Measurements from ENCODE around the gene BRINP1.

BRINP1 gene

DNA sequence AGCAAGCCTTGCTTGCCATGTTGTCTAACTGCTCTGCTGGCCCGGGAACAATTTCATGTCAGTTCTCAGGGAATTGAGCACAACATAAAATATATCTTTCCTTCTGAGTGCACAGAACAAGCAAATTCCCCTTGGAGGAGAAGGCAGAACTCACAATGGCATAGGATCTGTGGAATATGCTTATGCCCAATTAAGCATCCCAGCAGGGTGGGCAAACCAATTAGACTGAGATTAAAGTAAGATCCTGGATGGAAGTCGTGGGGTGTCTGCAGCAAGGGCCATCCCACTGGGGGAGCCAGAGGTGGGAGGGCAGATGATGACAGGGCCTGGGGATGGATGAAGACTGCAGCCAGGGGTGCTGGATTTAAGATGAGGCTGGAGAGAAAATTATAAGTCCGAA lies 114.1 kb downstream of the BRINP1 start:
- H3K4me1 ChIP-seq (ENCODE audit: control insufficient read depth in 5 of 5, insufficient read depth in 5 of 5, low read length in 5 of 5): no peaks in the 10 kb centered on the region
- H3K27ac ChIP-seq (ENCODE audit: low read depth, low read length): no peak overlapping the region
- no peaks in the 10 kb centered on the region for H3K27me3 ChIP-seq (ENCODE audit: control insufficient read depth in 5 of 5, insufficient read depth in 4 of 5, low read length in 5 of 5)
- H3K9ac ChIP-seq (ENCODE audit: low read length in 5 of 5): no peak overlapping the region
- H3K9me3 ChIP-seq (ENCODE audit: control insufficient read depth in 5 of 5, low read length in 5 of 5): no peaks in the 10 kb centered on the region
- H3K4me3 ChIP-seq (ENCODE audit: low read depth in 1 of 5, low read length in 5 of 5): no peak overlapping the region
- H3K36me3 ChIP-seq (ENCODE audit: control insufficient read depth in 5 of 5, insufficient read depth in 5 of 5, low read length in 5 of 5): no peaks in the 10 kb centered on the region

DNA sequence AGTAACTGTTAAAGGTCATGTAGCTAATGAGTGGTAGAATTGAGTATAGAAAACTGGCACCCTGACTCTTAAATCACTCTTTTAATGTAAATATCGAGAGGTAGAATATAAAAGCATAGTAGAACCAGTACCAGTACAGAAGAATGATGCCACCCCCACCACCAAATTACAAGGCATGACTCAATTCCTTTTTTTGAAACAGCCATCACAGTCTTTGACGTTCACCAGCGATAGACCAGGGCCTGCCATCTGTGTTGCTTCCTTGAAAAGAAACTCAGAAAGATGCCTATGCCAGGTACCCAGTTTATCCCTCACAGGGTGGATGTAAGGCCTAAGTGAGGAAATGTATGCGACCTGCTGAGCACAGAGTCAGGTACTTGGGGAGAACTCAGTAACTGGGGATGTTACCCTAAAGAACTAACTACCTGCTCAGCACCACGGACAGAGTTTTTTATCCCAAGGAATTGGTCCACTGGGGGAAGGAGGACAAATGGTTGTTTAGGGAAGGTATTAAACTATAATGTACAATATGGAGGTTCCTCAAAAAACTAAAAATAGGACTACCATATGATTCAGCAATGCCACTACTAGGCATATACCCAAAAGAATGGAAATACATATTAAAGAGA lies 116.5 kb downstream of the BRINP1 start:
- peaks cover 0 to 4% (median 0%) of the 10 kb centered on the region in 5 donors for H3K27me3 ChIP-seq (ENCODE audit: control insufficient read depth in 5 of 5, insufficient read depth in 4 of 5, low read length in 5 of 5)
- no peaks in the 10 kb centered on the region for H3K4me1 ChIP-seq (ENCODE audit: control insufficient read depth in 5 of 5, insufficient read depth in 5 of 5, low read length in 5 of 5)
- peaks cover 0 to 3% (median 0%) of the 10 kb centered on the region in 5 donors for H3K9me3 ChIP-seq (ENCODE audit: control insufficient read depth in 5 of 5, low read length in 5 of 5)
- no peak overlapping the region for H3K4me3 ChIP-seq (ENCODE audit: low read depth in 1 of 5, low read length in 5 of 5)
- H3K36me3 ChIP-seq (ENCODE audit: control insufficient read depth in 5 of 5, insufficient read depth in 5 of 5, low read length in 5 of 5): no peaks in the 10 kb centered on the region
- H3K9ac ChIP-seq (ENCODE audit: low read length in 5 of 5): no peak overlapping the region
- no peak overlapping the region for H3K27ac ChIP-seq (ENCODE audit: low read depth, low read length)

DNA sequence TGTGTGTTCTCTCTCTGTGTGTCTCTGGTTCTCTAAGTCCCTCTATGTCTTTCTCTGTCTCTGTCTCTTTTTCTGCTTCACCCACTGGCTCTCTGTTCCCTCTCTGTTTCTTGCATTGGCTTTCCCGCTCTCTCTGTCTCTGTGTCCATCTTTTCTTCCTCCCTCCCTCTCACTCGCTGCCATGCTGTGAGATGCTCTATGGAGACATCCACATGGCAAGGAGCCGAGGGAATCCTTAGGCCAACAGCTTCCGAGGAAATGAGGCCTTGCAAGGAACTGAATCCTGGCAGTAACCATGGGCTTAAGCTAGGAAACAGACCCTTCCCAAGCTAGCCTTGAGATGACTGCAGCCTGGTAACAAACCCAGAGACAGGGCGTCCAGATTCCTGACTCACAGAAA lies 117.3 kb downstream of the BRINP1 start:
- no peak overlapping the region for H3K4me3 ChIP-seq (ENCODE audit: low read depth in 1 of 5, low read length in 5 of 5)
- H3K27me3 ChIP-seq (ENCODE audit: control insufficient read depth in 5 of 5, insufficient read depth in 4 of 5, low read length in 5 of 5): peaks cover 0 to 4% (median 0%) of the 10 kb centered on the region in 5 donors
- H3K36me3 ChIP-seq (ENCODE audit: control insufficient read depth in 5 of 5, insufficient read depth in 5 of 5, low read length in 5 of 5): no peaks in the 10 kb centered on the region
- no peaks in the 10 kb centered on the region for H3K4me1 ChIP-seq (ENCODE audit: control insufficient read depth in 5 of 5, insufficient read depth in 5 of 5, low read length in 5 of 5)
- no peak overlapping the region for H3K9ac ChIP-seq (ENCODE audit: low read length in 5 of 5)
- peaks cover 0 to 3% (median 0%) of the 10 kb centered on the region in 5 donors for H3K9me3 ChIP-seq (ENCODE audit: control insufficient read depth in 5 of 5, low read length in 5 of 5)
- no peak overlapping the region for H3K27ac ChIP-seq (ENCODE audit: low read depth, low read length)

DNA sequence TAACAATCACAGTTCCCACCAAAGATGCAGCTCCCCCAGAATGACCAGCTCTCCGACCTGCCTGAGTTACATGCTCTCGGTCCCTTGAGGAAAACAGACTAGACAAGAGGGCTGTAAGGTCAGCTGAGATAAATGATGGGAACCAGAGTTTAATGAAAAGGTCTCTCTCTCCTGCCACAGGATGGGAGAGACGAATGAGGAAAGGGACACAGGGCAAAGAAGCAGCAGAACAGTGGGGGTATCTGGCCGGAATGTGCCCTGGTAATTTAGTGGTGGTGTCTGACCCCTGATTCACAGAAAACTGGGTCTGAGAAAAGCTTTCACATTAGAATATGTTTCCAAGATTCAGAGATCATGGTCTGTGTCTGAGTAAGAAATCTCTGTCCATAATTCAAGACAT lies 118.5 kb downstream of the BRINP1 start:
- Histone ChIP-seq H3K9me3 (ENCODE audit: control insufficient read depth in 5 of 5, low read length in 5 of 5) (peaks cover 0 to 3% (median 0%) of the 10 kb centered on the region in 5 donors), H3K27ac (ENCODE audit: low read depth, low read length) (no peak overlapping the region), H3K4me3 (ENCODE audit: low read depth in 1 of 5, low read length in 5 of 5) (no peak overlapping the region), H3K36me3 (ENCODE audit: control insufficient read depth in 5 of 5, insufficient read depth in 5 of 5, low read length in 5 of 5) (no peaks in the 10 kb centered on the region), H3K9ac (ENCODE audit: low read length in 5 of 5) (no peak overlapping the region), H3K4me1 (ENCODE audit: control insufficient read depth in 5 of 5, insufficient read depth in 5 of 5, low read length in 5 of 5) (no peaks in the 10 kb centered on the region), H3K27me3 (ENCODE audit: control insufficient read depth in 5 of 5, insufficient read depth in 4 of 5, low read length in 5 of 5) (peaks cover 0 to 4% (median 0%) of the 10 kb centered on the region in 5 donors)

DNA sequence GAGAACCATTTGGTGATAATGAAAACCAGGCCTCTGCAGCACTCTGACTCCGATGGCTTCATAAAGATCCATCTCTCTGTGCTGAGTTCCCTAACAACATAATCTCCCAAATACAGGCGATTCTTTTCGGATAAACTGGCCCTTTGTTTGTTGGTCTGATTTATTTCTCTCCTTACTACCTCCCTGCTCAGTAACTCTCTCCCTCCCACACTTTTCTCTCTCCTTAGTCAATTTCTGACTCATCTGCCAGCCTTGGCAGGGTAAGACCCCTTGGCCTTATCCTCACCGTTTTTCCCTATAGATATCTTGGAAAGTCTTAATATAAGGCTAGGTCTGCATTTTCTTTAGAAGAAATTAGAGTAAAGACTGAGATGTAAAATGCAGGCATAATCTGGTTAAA lies 128.7 kb downstream of the BRINP1 start:
- no peaks in the 10 kb centered on the region for H3K4me1 ChIP-seq (ENCODE audit: control insufficient read depth in 5 of 5, insufficient read depth in 5 of 5, low read length in 5 of 5)
- no peak overlapping the region for H3K27ac ChIP-seq (ENCODE audit: low read depth, low read length)
- no peaks in the 10 kb centered on the region for H3K27me3 ChIP-seq (ENCODE audit: control insufficient read depth in 5 of 5, insufficient read depth in 4 of 5, low read length in 5 of 5)
- no peak overlapping the region for H3K4me3 ChIP-seq (ENCODE audit: low read depth in 1 of 5, low read length in 5 of 5)
- H3K9me3 ChIP-seq (ENCODE audit: control insufficient read depth in 5 of 5, low read length in 5 of 5): peaks cover 0 to 7% (median 0%) of the 10 kb centered on the region in 5 donors
- no peak overlapping the region for H3K9ac ChIP-seq (ENCODE audit: low read length in 5 of 5)
- no peaks in the 10 kb centered on the region for H3K36me3 ChIP-seq (ENCODE audit: control insufficient read depth in 5 of 5, insufficient read depth in 5 of 5, low read length in 5 of 5)

DNA sequence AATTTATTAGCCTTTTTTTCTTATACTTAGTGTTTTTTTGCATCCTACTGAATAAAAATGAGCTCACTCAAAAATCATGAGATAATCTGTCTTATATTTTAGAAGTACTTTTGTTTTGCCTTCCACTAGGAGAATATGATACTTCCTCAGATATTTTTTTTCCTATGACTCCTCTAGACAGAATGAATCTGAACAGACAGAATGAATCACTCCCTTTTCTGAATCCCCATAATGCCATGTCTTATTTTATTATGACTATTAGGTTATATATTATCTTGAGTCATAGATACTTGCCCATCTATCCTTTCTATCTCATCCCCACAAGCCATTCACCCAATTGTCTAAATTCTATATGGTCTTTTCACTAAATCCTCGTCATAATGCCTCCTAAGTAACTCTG lies 134.6 kb downstream of the BRINP1 start:
- Histone ChIP-seq H3K36me3 (ENCODE audit: control insufficient read depth in 5 of 5, insufficient read depth in 5 of 5, low read length in 5 of 5) (no peaks in the 10 kb centered on the region), H3K4me1 (ENCODE audit: control insufficient read depth in 5 of 5, insufficient read depth in 5 of 5, low read length in 5 of 5) (no peaks in the 10 kb centered on the region), H3K27me3 (ENCODE audit: control insufficient read depth in 5 of 5, insufficient read depth in 4 of 5, low read length in 5 of 5) (no peaks in the 10 kb centered on the region), H3K9ac (ENCODE audit: low read length in 5 of 5) (no peak overlapping the region), H3K27ac (ENCODE audit: low read depth, low read length) (no peak overlapping the region), H3K9me3 (ENCODE audit: control insufficient read depth in 5 of 5, low read length in 5 of 5) (no peaks in the 10 kb centered on the region), H3K4me3 (ENCODE audit: low read depth in 1 of 5, low read length in 5 of 5) (no peak overlapping the region)

DNA sequence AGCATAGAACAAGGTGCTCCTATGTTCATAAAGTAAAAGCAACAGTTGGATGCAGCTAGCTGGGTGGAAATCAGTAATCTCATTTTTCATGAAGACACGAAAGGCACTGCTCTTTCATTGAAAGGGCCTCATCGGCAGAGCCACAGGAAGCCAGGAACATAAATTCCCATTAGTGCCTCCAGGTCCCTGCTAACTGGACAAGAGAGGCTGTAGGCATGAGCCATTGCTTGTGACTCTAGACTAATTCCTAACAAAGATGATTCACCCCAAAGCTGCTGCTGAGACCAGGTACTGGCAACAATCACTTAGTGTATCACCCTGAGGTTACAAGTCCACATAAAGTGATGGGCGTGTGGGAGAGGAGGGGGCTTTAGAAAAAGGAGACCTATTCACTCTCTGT lies 141.8 kb downstream of the BRINP1 start:
- H3K27ac ChIP-seq (ENCODE audit: low read depth, low read length): no peak overlapping the region
- H3K4me3 ChIP-seq (ENCODE audit: low read depth in 1 of 5, low read length in 5 of 5): no peak overlapping the region
- no peaks in the 10 kb centered on the region for H3K27me3 ChIP-seq (ENCODE audit: control insufficient read depth in 5 of 5, insufficient read depth in 4 of 5, low read length in 5 of 5)
- no peaks in the 10 kb centered on the region for H3K9me3 ChIP-seq (ENCODE audit: control insufficient read depth in 5 of 5, low read length in 5 of 5)
- H3K9ac ChIP-seq (ENCODE audit: low read length in 5 of 5): no peak overlapping the region
- H3K36me3 ChIP-seq (ENCODE audit: control insufficient read depth in 5 of 5, insufficient read depth in 5 of 5, low read length in 5 of 5): no peaks in the 10 kb centered on the region
- no peaks in the 10 kb centered on the region for H3K4me1 ChIP-seq (ENCODE audit: control insufficient read depth in 5 of 5, insufficient read depth in 5 of 5, low read length in 5 of 5)

DNA sequence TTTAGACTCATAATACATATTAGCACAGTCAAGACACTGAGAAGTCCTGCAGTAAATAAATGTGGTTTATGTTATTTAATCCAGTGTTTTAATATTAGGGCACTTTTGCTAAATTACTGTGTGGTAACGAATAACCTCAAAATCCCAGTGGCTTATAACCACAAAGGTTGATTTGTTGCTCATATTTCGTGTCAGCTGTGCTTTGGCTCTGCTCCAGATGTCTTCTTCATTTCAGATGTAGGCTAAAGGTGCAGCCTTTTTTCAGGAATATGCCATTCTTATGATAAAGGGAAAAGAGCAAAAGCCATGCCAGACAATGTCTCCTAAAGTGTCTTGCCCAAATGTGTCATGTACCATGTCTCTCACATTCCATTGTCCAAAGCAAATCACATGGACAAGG lies 144.8 kb downstream of the BRINP1 start:
- Histone ChIP-seq H3K36me3 (ENCODE audit: control insufficient read depth in 5 of 5, insufficient read depth in 5 of 5, low read length in 5 of 5) (no peaks in the 10 kb centered on the region), H3K9ac (ENCODE audit: low read length in 5 of 5) (no peak overlapping the region), H3K27me3 (ENCODE audit: control insufficient read depth in 5 of 5, insufficient read depth in 4 of 5, low read length in 5 of 5) (peaks cover 0 to 3% (median 0%) of the 10 kb centered on the region in 5 donors), H3K4me1 (ENCODE audit: control insufficient read depth in 5 of 5, insufficient read depth in 5 of 5, low read length in 5 of 5) (no peaks in the 10 kb centered on the region), H3K9me3 (ENCODE audit: control insufficient read depth in 5 of 5, low read length in 5 of 5) (no peaks in the 10 kb centered on the region), H3K4me3 (ENCODE audit: low read depth in 1 of 5, low read length in 5 of 5) (no peak overlapping the region), H3K27ac (ENCODE audit: low read depth, low read length) (no peak overlapping the region)

DNA sequence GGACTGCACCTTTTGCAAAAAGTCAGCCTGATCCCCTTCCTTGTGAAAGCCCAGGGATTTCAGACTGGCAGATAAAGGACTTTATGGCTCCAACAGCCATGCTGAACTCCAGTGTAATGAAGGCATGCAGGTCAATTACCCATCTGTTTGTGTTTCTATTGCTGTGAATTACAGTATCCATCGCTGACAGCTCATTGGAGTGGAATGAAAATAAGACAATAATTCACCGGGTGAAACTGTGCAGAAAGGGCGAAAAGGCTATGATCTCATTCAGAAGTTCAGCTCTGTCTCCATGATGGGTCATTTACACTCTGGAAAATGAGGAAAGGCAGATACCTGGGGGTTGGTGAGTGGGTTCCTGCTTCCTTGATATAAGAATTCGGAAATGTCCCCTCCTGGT lies 148.0 kb downstream of the BRINP1 start:
- Histone ChIP-seq H3K4me1 (ENCODE audit: control insufficient read depth in 5 of 5, insufficient read depth in 5 of 5, low read length in 5 of 5) (peaks cover 0 to 6% (median 0%) of the 10 kb centered on the region in 5 donors), H3K4me3 (ENCODE audit: low read depth in 1 of 5, low read length in 5 of 5) (no peak overlapping the region), H3K27me3 (ENCODE audit: control insufficient read depth in 5 of 5, insufficient read depth in 4 of 5, low read length in 5 of 5) (peaks cover 0 to 3% (median 0%) of the 10 kb centered on the region in 5 donors), H3K9ac (ENCODE audit: low read length in 5 of 5) (no peak overlapping the region), H3K27ac (ENCODE audit: low read depth, low read length) (no peak overlapping the region), H3K9me3 (ENCODE audit: control insufficient read depth in 5 of 5, low read length in 5 of 5) (no peaks in the 10 kb centered on the region), H3K36me3 (ENCODE audit: control insufficient read depth in 5 of 5, insufficient read depth in 5 of 5, low read length in 5 of 5) (no peaks in the 10 kb centered on the region)

DNA sequence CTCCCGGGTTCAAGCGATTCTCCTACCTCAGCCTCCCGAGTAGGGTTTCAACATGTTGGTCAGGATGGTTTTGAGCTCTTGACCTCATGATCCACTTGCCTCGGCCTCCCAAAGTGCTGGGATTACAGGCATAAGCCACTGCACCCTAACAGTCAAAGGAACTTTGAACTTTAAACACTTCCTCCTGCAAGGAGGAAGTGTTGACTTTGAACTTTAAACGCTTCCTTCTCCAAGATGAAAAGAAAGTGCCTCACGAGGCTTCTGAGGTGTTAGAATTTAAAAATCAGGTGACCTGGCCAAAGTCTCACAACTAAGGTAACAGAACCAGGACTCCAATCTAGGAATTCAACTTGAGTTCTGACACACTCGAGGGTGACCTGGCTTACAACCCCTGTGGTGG lies 150.9 kb downstream of the BRINP1 start:
- Histone ChIP-seq H3K4me1 (ENCODE audit: control insufficient read depth in 5 of 5, insufficient read depth in 5 of 5, low read length in 5 of 5) (peaks cover 0 to 6% (median 0%) of the 10 kb centered on the region in 5 donors), H3K9ac (ENCODE audit: low read length in 5 of 5) (no peak overlapping the region), H3K4me3 (ENCODE audit: low read depth in 1 of 5, low read length in 5 of 5) (no peak overlapping the region), H3K9me3 (ENCODE audit: control insufficient read depth in 5 of 5, low read length in 5 of 5) (no peaks in the 10 kb centered on the region), H3K27me3 (ENCODE audit: control insufficient read depth in 5 of 5, insufficient read depth in 4 of 5, low read length in 5 of 5) (peaks cover 0 to 3% (median 0%) of the 10 kb centered on the region in 5 donors), H3K36me3 (ENCODE audit: control insufficient read depth in 5 of 5, insufficient read depth in 5 of 5, low read length in 5 of 5) (no peaks in the 10 kb centered on the region), H3K27ac (ENCODE audit: low read depth, low read length) (no peak overlapping the region)

All from subcutaneous abdominal adipose tissue (tissue), 5 donors.